ENCODE results near the gene GYS1. TPM values are rescaled to one million over a fixed set of nuclear protein-coding genes. Genes with fewer than 3 reads are reported as not detected.
A peak's percentile ranks its signal among the peaks of the same experiment; 100 is the strongest.

GYS1 gene
- total and polyA plus RNA-seq, 4 donors = 2.6 to 8.7 (median 6.3) TPM

- TF ChIP-seq REST (IDR thresholded peaks at IDR 0.05) (peak; percentile 88), NR2F2 (IDR thresholded peaks at IDR 0.05) (peak; percentile 21)
- TF ChIP-seq, protein P1, sequence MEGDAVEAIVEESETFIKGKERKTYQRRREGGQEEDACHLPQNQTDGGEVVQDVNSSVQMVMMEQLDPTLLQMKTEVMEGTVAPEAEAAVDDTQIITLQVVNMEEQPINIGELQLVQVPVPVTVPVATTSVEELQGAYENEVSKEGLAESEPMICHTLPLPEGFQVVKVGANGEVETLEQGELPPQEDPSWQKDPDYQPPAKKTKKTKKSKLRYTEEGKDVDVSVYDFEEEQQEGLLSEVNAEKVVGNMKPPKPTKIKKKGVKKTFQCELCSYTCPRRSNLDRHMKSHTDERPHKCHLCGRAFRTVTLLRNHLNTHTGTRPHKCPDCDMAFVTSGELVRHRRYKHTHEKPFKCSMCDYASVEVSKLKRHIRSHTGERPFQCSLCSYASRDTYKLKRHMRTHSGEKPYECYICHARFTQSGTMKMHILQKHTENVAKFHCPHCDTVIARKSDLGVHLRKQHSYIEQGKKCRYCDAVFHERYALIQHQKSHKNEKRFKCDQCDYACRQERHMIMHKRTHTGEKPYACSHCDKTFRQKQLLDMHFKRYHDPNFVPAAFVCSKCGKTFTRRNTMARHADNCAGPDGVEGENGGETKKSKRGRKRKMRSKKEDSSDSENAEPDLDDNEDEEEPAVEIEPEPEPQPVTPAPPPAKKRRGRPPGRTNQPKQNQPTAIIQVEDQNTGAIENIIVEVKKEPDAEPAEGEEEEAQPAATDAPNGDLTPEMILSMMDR (IDR thresholded peaks at IDR 0.05; ENCODE audit: low read depth, low read length, missing input control) = no peak
These were observed 29.5 kb downstream of the GYS1 start (continued) for GRCh38 chr19:48963371-48964204.

GRCh38 chr19:48962849-48963165 is 30.3 kb downstream of the GYS1 start:
- TF ChIP-seq EGR1 (IDR thresholded peaks at IDR 0.05; ENCODE audit: low read depth in 2 of 2) (no peak), FOXA1 (IDR thresholded peaks at IDR 0.05) (no peak), HNF4A (conservative IDR thresholded peaks at IDR 0.05) (no peak), HNF4G (IDR thresholded peaks at IDR 0.05) (no peak), ATF3 (IDR thresholded peaks at IDR 0.05) (no peak), FOXA2 (IDR thresholded peaks at IDR 0.05) (no peak)
- TF ChIP-seq, protein P2, sequence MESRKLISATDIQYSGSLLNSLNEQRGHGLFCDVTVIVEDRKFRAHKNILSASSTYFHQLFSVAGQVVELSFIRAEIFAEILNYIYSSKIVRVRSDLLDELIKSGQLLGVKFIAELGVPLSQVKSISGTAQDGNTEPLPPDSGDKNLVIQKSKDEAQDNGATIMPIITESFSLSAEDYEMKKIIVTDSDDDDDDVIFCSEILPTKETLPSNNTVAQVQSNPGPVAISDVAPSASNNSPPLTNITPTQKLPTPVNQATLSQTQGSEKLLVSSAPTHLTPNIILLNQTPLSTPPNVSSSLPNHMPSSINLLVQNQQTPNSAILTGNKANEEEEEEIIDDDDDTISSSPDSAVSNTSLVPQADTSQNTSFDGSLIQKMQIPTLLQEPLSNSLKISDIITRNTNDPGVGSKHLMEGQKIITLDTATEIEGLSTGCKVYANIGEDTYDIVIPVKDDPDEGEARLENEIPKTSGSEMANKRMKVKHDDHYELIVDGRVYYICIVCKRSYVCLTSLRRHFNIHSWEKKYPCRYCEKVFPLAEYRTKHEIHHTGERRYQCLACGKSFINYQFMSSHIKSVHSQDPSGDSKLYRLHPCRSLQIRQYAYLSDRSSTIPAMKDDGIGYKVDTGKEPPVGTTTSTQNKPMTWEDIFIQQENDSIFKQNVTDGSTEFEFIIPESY (IDR thresholded peaks at IDR 0.05) = no peak
- TF ChIP-seq, protein P1 (IDR thresholded peaks at IDR 0.05; ENCODE audit: low read depth, low read length, missing input control) = no peak
- peak overlapping the region; percentile 70 to 92 for H3K9ac ChIP-seq (ENCODE audit: low read depth in 1 of 2, low read length in 2 of 2)
- peaks cover 7 to 32% (median 18%) of the 10 kb centered on the region in 4 donors for H3K4me1 ChIP-seq (ENCODE audit: control insufficient read depth in 4 of 4, insufficient read depth in 4 of 4, low read length in 3 of 4)
- WGBS = 12% methylated on average over 7 of the region's 7 CpGs
- peak overlapping the region; percentile 90 to 96 for H3K27ac ChIP-seq (ENCODE audit: low read depth in 1 of 2, low read length in 2 of 2)
- DNase-seq (ENCODE audit: low spot score) = peak; percentile 47
- H3K36me3 ChIP-seq (ENCODE audit: control insufficient read depth in 4 of 4, insufficient read depth in 3 of 4, low read depth in 1 of 4, low read length in 3 of 4) = peaks cover 0 to 5% (median 1%) of the 10 kb centered on the region in 4 donors
- peak overlapping the region; percentile 18 to 53 (median 27) for H3K4me3 ChIP-seq (ENCODE audit: low read depth in 1 of 3, low read length in 3 of 3)
- H3K9me3 ChIP-seq (ENCODE audit: control insufficient read depth in 4 of 4, low read length in 3 of 4) = no peaks in the 10 kb centered on the region
- no peaks in the 10 kb centered on the region for H3K27me3 ChIP-seq (ENCODE audit: control insufficient read depth in 4 of 4, insufficient read depth in 4 of 4, low read length in 3 of 4)

All from liver (tissue), 9 donors.